NOMO-1 treated with DMSO at 0.1 percent for 48 hours (cell line): ENCODE results near the gene CMC2.

Source experiments
- DNase-seq: peaks from one replicate; lab custom pipeline; 2025; ENCODE audit not compliant: unreplicated experiment; lab: John Stamatoyannopoulos, UW

Gene CMC2

GRCh38 chr16:80976946-80977345 lies 29.7 kb downstream of the CMC2 start:
- no peak for DNase-seq

GRCh38 chr16:80974649-80975376 lies 31.9 kb downstream of the CMC2 start:
- no peak for DNase-seq

GRCh38 chr16:80973991-80974390 lies 32.7 kb downstream of the CMC2 start:
- DNase-seq: no peak

- DNase-seq: no peak
Observed at GRCh38 chr16:80972611-80973010, 34.1 kb downstream of the CMC2 start.

GRCh38 chr16:80971819-80972218 lies 34.9 kb downstream of the CMC2 start:
- DNase-seq: no peak

- DNase-seq: no peak
Observed at GRCh38 chr16:80969114-80969484, 37.6 kb downstream of the CMC2 start.

- DNase-seq: no peak
Observed at GRCh38 chr16:80968386-80969113, 38.1 kb downstream of the CMC2 start.

- DNase-seq: no peak
Observed at GRCh38 chr16:80966617-80967016, 40.1 kb downstream of the CMC2 start.

GRCh38 chr16:80964351-80964750 lies 42.3 kb downstream of the CMC2 start:
- DNase-seq: no peak

- DNase-seq: no peak
Observed at GRCh38 chr16:80962879-80963278, 43.8 kb downstream of the CMC2 start.

- DNase-seq: no peak
Observed at GRCh38 chr16:80958284-80958683, 48.4 kb downstream of the CMC2 start.

- no peak for DNase-seq
Observed at GRCh38 chr16:80954985-80955384, 51.7 kb downstream of the CMC2 start.

- DNase-seq: no peak
Observed at GRCh38 chr16:80948886-80949493, 57.7 kb downstream of the CMC2 start.

GRCh38 chr16:80947708-80948625 lies 58.7 kb downstream of the CMC2 start:
- no peak for DNase-seq

- DNase-seq: no peak
Observed at GRCh38 chr16:80947239-80947638, 59.4 kb downstream of the CMC2 start.

- DNase-seq: no peak
Observed at GRCh38 chr16:80946481-80946880, 60.2 kb downstream of the CMC2 start.

GRCh38 chr16:80940069-80940856 lies 66.4 kb downstream of the CMC2 start:
- DNase-seq: no peak

- DNase-seq: no peak
Observed at GRCh38 chr16:80938879-80939260, 67.8 kb downstream of the CMC2 start.

GRCh38 chr16:80938004-80938878 lies 68.4 kb downstream of the CMC2 start:
- no peak for DNase-seq
